ENCODE measurements around the gene EHBP1L1.
"Not testable (repeated sequence)": the region's sequence is repeated elsewhere in the genome, so short reads cannot be mapped to it uniquely, and the experiment has no call there.

DNA sequence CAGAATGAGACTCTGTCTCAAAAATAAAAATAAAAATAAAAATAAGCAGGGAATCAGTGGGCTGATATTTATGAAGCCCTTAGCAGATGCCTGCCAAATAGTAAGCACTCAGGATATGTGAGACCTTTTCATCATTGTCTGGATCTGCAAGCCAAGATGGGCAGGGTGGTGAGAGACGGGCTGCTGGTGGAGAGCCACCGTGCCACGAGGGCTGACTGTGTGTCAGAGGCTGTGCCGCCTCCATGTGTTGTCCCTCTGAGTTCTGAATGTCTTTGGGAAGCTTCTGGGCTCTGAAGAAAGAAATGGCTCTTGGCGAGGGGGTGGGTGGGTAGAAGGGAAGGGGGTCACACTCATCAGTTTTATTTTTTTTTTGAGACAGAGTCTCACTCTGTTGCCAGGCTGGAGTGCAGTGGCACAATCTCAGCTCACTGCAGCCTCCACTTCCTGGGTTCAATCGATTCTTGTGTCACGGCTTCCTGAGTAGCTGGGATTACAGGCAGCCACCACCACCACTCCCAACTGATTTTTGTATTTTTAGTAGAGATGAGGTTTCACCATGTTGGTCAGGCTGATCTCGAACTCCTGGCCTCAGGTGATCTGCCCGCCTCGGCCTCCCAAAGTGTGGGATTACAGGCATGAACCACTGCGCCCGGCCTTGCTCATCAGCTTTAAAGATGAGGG, 10.8 kb upstream of the EHBP1L1 start:
- TF ChIP-seq, protein P1, sequence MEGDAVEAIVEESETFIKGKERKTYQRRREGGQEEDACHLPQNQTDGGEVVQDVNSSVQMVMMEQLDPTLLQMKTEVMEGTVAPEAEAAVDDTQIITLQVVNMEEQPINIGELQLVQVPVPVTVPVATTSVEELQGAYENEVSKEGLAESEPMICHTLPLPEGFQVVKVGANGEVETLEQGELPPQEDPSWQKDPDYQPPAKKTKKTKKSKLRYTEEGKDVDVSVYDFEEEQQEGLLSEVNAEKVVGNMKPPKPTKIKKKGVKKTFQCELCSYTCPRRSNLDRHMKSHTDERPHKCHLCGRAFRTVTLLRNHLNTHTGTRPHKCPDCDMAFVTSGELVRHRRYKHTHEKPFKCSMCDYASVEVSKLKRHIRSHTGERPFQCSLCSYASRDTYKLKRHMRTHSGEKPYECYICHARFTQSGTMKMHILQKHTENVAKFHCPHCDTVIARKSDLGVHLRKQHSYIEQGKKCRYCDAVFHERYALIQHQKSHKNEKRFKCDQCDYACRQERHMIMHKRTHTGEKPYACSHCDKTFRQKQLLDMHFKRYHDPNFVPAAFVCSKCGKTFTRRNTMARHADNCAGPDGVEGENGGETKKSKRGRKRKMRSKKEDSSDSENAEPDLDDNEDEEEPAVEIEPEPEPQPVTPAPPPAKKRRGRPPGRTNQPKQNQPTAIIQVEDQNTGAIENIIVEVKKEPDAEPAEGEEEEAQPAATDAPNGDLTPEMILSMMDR (conservative IDR thresholded peaks at IDR 0.05; ENCODE audit: low read length) = not testable (repeated sequence)
- not testable (repeated sequence) for TF ChIP-seq EZH2phosphoT487 (IDR thresholded peaks at IDR 0.05; ENCODE audit: borderline replicate concordance, low read depth, low read length)

Data from OCI-LY7 (cell line).